ENCODE data around the gene FERMT3.

The FERMT3 gene

GRCh38 chr11:64226507-64227051 lies 20.1 kb downstream of the FERMT3 start:
- TF ChIP-seq CTCF (IDR thresholded peaks at IDR 0.05; ENCODE audit: control insufficient read depth, extremely low read depth, insufficient read depth): no peak
- H3K4me3 ChIP-seq (ENCODE audit: low read depth, low read length): peak overlapping the region; percentile 87
- DNase-seq (ENCODE audit: low read depth): no peak

DNA sequence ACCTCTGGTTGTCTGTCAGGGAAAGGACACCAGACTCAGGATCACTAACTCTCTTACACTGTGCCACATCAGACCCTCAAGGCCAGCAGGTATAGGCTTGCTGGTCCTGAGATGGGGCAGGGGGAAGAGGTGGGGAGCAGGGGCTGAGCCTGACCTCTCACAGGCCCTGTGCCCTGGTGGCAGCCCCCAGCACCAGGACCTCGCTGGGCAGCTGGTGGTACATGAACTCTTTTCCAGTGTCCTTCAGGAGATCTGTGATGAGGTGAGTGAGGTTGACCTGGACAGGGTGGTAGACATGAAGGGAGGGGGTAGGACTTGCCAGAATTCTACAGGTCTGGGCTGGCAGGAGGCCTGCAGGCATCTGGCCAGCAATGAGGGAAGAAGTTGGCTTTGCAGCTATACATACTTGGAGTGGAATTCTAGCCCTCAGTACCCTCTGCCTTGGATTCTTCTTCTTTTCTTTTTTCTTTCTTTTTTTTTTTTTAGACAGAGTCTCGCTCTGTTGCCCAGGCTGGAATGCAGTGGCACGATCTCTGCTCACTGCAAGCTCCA lies 21.0 kb downstream of the FERMT3 start:
- DNase-seq (ENCODE audit: low read depth): no peak
- no peak for TF ChIP-seq CTCF (IDR thresholded peaks at IDR 0.05; ENCODE audit: control insufficient read depth, extremely low read depth, insufficient read depth)
- H3K4me3 ChIP-seq (ENCODE audit: low read depth, low read length): peak overlapping the region; percentile 87

GRCh38 chr11:64229090-64229743 lies 22.7 kb downstream of the FERMT3 start:
- H3K4me3 ChIP-seq (ENCODE audit: low read depth, low read length): no peak overlapping the region
- no peak for TF ChIP-seq CTCF (IDR thresholded peaks at IDR 0.05; ENCODE audit: control insufficient read depth, extremely low read depth, insufficient read depth)
- DNase-seq (ENCODE audit: low read depth): no peak

- peak overlapping the region; percentile 69 for H3K4me3 ChIP-seq (ENCODE audit: low read depth, low read length)
- no peak for TF ChIP-seq CTCF (IDR thresholded peaks at IDR 0.05; ENCODE audit: control insufficient read depth, extremely low read depth, insufficient read depth)
- DNase-seq (ENCODE audit: low read depth): no peak
These were observed 23.2 kb downstream of the FERMT3 start for GRCh38 chr11:64229744-64230170.

- no peak for TF ChIP-seq CTCF (IDR thresholded peaks at IDR 0.05; ENCODE audit: control insufficient read depth, extremely low read depth, insufficient read depth)
- DNase-seq (ENCODE audit: low read depth): peak; percentile 72
- H3K4me3 ChIP-seq (ENCODE audit: low read depth, low read length): peak within 1 kb of the TSS; percentile 69
These were observed 23.9 kb downstream of the FERMT3 start, which contains the start of gene DNAJC4 for GRCh38 chr11:64230171-64230984. Gene DNAJC4, plus strand, starts transcription at chr11:64230548. Its CDS starts 307 bp downstream, at chr11:64230855.

GRCh38 chr11:64230985-64231365 lies 24.5 kb downstream of the FERMT3 start:
- TF ChIP-seq CTCF (IDR thresholded peaks at IDR 0.05; ENCODE audit: control insufficient read depth, extremely low read depth, insufficient read depth): no peak
- no peak for DNase-seq (ENCODE audit: low read depth)
- peak overlapping the region; percentile 69 for H3K4me3 ChIP-seq (ENCODE audit: low read depth, low read length)
